GM19351 (cell line): ENCODE data around the gene HS1BP3.

ENCODE experiments used
- ATAC-seq: cut with Tn5 transposase; IDR thresholded peaks from one replicate; pipeline ENCODE4 v1.9.1; 2021; ENCODE audit warnings: mild to moderate bottlenecking, moderate library complexity; ENCODE audit not compliant: unreplicated experiment

HS1BP3 gene

DNA sequence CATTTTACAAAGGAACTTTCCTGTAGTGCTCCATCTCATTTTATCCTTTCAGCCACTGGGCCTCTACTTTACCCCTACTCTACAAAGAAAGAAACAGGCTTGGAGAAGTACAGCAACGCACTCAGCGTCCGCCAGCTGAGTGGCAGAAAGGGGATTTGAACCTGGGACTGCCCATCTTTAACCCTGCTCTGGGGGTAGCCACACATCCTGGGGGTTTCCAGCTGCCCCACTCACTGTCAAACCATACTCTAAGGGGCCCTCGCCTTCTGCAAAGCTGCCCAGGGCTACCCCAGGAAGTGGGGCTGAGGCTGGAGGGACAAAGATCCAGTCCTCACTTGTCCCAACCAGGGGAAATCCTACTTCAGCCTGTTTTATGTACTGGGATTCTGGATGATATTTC lies 17.9 kb downstream of the HS1BP3 start:
- ATAC-seq, result no peak

DNA sequence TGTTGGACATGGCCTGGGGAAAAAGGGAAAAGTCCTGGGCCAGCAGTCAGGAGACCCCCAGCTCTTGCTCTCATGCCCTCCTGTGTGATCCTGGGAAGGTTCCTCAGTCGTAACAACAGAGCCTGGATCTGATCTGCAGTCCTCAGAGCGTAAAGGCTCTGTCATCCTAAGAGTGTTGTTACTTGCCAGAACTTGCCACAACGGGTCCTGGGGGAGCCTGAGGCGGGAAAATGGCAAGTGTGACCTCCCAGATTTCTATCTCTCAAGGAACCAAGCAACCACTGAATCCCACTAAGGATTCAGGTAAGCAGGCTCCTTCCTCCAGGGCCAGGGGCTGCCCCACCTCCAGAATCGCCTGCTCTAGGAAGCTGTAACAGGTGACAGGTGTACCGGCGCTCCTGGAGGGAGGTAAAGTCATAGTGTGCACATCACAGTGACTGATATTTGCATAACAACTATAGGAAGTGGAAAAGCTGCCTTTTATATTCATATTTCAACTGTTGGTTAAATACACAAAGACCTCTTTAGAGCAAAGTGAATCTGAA lies 18.4 kb downstream of the HS1BP3 start:
- no peak for ATAC-seq

DNA sequence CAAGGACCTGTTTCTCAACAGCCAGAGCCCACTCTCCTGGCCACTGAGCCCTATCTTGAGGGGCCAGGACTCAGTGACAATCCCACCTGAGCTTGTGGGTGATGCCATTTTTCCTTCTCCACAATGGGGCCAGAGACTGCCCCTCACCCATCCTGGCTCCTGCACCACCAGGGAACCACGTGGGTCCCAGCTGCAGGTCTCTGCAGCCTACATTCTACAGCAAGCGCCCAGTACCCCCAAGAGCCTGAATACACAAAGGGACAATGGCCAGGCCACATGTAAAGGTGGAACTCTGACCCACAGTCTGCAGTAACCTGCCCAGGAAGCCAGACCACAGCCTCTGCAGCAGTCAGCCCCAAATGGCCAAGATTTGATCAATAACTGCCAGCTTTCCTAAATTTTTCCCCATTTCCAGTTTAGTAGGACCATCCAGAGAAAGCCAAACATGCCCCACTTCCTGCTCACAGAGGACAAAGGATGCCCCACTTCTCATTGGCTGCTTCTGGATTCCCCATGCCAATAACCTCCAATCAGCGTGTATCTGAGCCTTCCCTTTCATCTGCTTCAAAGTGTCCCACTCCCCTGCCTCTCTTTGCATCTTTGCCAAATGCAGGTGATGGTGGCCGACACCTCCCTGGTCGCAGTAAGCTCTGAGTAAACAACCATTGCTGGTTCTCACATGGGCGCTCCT lies 19.1 kb downstream of the HS1BP3 start:
- ATAC-seq, result no peak

DNA sequence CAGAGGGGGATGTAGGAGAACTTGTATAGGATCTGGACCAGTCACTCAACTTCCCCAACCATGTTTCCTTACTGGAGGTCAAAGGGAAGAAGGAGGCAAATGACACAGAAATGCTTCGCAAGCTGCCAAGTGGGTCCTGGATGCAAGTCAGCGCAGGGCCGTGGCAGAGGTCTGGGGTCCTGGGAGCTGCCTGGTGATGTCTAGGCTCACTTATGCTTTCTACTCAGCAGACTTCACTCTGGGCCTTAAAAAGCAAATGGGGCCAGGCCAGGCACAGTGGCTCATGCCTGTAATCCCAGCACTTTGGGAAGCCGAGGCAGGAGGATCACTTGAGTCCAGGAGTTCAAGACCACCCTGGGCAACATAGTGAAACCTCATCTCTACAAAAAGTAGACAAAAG lies 19.9 kb downstream of the HS1BP3 start:
- ATAC-seq, result no peak

DNA sequence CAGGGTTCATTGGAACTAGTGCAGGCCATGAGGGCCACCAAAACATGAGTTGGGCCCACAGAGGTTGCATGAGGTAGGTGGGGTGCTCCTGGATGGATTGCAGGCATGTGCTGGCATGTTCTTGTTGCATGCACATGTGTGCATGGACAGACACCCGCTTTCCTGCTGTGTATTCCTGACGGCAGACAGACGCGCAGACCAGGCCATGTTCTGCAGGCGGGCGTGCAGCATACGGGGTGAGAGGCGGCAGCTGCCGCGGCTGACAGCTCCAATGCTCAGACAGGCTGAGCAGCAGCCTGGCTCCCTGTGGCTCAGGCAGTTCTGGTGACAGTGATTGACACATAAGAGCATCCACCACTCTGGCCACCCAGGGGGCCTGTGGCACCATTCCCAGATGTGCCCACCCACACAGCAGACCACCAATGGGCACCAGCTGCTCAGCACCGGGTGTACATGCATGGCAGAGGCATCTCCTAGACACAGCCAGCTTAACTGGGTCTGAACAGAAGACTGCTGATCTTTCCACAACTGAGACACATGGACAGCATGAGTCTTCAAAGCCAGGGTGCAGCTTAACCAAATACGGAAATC lies 21.2 kb downstream of the HS1BP3 start:
- ATAC-seq, result no peak

DNA sequence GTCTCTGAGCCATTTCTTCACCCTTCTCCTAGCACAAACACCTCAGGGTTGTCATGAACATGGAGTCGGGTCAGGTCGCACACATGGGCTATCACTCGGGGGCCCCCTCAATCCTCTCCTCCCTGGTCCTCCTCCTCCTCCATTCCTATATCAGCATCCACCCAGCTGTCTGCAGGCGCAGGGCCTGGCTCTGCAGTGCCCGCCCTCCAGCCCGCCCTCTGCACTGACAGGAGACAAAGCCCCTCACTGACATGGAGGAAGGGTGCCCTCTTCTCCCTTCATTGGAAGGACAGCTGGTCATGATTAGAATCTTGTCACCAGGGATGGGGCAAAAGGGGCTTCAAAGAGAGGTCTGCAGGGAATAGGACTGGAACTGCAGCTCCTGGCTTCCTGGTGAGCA lies 21.7 kb downstream of the HS1BP3 start:
- no peak for ATAC-seq

DNA sequence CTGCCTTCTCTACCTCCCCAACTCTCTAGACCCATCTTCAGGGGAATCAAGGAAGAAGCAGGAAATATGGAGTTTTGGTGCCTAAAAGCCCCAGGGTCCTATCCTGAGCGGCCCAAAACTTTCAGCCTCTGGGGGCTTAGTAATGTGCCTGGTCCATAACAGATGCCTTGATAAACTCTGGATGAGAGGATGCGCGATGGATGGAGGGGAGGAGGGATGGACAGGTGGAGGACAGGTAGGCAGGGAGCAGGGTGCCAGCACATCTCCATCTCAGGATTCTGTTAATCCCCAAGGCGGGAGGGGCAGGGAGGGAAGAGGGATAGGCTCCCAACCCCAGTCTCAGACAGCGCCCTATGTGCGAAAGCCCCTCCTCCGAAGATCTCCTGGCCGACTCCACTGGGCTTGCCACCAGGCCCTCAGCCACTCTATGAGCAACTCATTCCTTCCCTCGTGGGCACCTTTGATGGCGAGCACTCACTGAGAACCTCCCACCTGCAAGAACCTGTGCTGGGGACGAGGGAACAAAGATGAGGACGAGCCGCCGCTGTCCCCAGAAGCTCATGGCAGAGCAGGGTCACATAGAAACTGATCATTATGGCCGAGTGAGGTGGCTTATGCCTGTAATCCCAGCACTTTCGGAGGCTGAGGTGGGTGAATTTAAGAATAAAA lies 23.1 kb downstream of the HS1BP3 start:
- no peak for ATAC-seq

DNA sequence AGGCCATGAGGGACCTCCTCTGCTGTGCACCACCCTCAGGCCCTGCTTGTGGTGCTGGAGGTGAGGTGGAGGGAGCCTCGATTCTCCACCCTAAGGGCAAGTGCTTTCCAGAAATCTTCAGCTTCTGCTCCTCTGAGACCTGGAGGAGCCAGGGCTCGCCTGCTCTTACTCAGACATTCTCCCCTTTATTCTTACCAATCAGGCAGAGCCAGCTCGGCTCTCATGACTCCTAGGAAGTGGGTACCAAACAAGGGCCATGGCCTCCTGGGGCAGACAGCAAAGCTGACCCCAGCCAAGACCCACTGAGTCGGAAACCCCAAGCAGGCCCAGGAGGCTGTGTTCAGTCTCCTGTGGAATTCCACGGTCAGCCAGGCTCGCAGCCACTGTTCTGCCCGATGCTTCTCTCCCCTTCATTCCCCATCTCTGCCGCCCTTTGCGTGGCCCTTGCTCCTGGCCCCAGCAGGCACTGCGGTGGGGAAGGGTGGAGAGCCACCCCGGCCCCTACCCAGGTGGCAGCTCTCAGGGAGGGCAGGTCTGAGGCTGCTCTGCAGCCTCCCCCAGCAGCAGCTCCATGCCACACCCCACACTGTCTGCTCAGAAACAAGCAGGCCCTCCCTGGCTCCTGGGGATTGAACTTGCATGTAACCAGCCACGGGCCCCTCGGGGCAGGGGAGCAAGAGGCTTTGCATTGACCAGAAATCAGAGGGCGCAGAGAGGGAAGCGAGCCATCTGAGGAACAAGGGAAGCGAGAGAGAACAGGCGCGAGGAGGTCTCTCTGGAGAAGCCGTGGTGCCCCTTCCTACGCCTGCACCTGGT lies 24.0 kb downstream of the HS1BP3 start:
- ATAC-seq, result no peak

DNA sequence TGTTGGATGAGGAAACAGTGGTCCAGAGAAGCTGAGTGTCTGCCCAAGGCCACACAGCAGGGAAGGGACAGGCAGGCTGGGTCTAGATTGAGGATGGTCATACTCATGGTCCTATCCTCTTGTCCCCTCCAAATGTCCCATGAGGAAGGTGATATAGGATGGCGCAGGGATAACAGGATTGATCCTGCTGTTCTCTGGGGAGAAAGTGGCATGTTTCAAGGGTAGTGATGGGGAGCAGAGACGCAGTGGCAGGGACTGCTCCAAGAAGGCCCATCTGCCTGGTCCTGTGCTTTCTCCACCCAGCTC lies 24.6 kb downstream of the HS1BP3 start:
- ATAC-seq, result no peak

DNA sequence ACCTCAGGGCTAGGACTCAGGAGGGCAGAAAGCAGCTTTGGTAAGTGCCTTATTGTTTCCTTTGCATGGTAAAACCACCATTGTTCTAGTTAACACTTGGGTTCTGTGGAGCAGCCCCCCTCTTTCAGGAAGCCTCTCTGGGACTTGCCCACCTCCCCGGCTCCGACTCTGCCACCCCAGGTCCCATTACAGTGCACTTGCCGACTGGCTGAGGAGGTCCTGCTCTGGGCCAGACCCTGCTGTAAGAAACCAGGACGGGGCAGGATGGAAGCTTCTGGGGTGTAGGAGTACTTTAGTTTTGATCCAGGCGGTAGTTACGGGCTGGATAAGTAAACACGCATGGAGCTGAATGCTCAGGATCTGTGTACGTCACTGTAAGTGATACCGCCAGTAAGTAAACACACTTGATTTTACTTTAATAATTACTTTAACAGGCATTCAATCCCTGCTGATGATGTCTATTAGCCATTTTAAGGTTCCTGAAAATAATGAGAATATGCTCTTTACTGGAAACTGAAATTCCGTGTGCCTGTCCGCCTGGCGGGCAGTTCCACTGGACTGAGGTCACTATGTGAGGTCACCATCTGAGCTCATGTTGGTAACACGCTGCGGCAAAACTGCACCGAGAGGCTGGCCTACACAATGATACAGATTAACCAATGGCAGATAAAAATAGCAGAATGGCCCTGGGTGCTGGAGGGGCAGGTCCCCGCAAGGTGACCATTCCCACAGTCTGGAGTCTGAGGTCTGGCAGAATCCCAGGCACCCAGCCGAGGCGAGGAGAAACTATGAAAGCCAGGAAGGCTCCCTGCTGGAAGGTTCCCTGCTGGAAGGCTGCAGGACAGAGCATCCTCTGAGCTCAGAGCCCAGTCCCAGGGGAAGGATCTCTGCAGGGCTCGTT lies 25.2 kb downstream of the HS1BP3 start:
- no peak for ATAC-seq

DNA sequence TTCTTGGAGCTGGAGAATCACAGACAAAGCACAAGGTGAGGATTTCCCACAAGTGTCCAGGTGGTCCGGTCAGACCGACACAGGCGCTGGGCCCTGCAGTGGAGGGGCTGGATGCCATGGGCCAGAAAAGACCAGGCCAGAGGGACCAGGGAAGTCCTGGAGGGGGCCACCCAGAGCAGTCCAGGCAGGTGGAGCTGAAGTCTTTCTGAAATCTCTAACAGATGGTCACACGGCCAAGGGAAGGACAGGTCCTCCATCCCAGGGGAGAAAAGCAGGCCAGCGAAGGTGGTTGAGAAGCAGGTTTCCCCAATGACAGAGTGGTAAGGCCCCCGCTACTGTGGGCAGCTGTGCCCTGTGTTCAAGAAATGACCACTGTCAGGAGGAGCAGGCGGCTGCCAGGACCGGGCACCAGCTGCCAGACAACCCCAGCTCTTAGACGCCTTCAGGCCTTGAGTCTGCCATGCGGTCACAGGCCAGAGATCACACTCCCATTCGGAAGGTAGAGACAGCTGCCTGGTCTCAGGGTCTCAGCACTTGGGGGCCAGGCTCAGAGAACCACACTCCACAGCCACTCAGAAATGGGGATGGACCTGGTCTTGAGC lies 25.9 kb downstream of the HS1BP3 start:
- no peak for ATAC-seq

DNA sequence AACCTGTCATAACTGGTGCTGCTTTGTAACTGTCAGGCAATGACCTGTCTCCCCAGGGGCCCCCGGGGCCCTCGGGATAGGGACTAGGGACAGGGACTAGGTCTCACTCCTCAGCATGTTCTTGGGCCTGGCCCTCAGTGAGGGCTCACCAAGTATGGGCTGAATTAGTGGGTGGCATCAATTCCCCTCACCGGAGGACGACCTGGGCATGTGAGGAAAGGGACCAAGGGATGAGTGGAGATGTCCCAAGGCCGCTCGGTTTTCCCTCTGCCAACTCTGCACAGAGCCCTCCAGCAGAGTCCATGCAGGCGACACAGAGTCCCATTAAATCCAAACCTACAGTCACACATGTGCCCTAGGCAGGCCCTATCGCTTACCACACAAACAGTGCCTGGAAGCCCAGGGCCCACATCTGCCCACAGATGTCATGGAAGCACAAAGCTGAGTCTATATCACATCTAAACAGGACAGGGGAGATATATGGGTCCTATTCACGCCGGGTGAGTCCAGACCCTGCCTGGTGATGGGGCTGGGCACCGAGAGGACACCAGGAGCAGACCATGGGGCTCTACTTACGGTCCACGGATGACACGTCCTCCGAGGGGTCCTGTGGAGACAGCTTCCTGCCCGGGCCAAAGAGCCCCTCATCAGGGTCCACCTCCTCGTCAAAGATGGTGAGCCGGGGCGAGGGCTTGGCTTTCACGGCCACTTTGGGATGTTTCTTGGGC lies 26.6 kb downstream of the HS1BP3 start:
- ATAC-seq, result no peak

DNA sequence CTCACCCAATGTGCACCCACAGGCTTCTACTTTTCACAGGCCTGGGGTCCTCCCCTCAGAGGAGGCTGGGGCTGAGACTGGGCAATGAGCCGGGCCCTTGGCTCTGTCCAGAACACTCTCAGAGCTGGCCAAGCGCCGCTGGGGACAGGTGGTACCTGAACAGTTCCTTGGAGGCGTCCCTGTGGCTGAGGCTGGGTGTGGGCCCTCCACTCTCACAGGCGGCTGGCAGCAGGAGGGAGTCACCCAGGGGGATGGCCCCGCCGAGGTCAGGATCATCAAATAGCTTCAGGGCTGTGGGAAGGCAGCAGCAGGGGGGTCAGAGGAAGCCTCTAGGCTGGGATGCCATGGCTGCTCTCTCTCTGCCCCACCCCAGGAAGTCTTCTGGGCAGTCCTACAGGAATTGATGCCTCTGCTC lies 27.1 kb downstream of the HS1BP3 start:
- ATAC-seq, result no peak

DNA sequence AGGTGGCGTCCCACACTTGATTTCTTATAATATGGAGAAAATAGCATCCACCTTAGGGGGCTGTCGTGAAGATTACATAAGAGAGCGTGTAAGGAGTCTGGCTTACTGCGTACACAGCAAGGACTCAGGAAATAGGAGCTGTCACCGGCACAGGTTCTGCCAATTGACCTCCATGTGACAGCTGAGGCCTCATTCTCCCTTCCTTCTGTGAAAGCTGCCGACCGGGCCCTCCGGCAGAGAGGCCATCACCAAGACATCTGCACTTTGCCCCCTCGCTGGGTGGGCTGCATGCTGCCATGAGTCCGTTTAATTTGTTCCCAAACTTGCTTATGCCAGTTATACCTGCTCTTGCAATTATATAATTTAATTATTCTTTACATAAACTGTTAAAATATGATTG lies 27.7 kb downstream of the HS1BP3 start:
- ATAC-seq, result no peak

DNA sequence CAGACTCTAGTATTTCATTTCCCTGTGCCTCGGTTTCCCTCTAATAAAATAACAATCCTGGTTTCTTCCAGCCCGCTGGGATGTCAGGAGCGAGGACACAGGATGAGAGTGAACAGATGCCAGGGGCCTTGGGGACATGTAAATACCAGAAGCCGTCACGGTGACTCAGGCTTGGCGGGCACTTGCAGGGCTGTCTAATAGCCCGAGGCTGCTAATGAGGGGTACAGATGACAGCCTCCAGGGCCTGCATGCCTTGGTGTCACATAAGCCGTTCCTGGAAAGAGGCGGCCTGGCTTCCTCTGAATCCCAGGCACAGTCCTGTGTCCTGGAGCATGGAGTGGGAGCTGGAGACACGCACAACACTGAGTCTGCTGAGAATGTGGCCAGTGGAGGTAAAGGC lies 28.2 kb downstream of the HS1BP3 start:
- ATAC-seq, result no peak

DNA sequence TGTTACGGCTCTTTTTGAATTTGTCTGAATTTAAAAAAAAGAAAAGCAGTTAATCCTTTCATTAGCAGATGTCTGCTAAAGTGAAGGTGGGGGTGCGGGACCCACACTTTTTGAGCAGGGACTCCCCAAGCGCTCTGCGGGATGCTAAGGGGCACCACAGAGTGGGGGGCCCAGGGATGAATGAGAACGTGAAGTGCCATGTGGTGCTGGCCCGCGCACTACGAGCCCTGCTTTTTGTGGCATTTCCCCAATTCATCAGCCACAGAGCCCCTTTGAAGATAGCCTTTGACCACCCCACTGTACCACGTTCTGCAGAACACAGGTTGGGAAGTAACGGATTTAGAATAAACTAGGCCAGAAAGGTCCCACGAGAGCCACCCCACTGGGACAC lies 28.6 kb downstream of the HS1BP3 start:
- ATAC-seq, result no peak

DNA sequence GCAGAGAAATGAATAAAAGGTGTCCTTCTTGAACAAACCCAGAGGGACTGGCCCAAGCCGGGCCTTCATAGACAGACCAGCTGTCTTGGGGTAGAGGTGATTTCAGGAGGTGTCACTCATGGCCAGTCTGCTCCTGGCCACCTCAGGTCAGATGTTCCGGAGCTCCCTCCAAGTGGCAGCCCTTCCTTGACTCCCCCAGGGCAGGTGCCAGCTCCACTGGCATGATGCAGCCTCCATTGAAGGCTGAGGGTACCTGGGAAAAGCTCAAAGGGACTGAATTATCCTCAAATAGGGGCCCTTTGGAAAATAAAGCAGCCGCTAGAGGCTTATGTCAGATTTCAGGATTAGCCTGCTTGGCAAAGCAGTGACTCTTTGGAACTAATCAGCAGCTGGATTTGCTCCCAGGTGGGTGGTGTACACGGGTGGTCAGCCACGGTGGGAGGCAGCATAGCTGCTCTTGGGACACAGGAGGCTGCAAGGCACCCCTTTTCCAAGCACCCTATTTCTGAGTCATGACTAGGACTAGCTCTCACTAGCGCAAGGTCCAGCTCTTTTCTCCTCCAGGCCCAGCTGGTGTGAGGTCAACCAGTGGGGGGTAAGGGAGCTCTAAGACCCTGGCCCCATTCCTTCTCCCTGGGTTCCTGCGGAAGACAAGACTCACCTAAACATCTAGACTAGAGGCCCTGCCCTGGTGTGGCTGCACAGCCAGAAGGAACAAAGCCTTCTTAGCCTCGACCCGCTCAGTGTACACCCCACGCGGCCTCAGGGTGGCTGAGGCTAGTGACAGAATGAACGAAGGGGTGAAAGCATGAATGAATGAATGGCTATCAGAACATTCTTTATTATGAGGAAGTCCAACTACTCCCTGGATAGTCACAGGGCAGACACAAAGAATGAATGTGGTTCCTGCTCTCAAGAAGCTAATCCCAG lies 29.3 kb downstream of the HS1BP3 start:
- no peak for ATAC-seq

DNA sequence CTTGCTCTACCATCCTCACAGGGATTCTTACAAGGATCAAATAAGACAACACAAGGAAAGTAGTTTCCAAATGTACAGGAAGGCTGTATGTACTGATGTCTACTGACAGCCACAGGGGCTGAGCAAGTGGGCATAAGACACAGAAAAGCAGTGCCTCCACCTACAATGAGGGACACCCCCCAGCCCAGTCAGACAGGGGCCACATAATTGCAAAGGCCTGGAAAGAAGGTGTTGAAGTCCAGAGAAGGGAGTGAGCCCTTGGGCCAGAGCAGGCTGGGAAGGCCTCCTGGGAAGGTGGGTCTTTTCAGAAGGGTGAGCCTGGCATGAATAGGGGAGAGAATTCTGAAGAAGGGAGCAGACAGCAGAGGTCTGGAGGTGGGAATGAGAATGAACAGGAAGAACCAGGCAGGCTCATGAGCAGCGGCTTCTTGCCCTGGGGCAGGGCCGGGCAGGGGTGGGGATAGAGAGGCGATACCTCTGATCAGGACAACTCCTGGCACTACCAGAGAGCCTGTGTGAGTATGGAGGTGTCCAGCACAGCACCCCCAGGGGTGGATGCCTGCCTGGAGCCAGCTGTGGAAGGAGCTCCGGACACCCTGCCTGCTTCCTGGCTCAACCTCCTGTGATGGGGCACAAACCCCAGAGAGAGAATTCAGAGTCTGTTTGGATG lies 30.1 kb downstream of the HS1BP3 start:
- ATAC-seq, result no peak
